HUES64 (cell line): ENCODE measurements around the gene INF2.
"Not testable (repeated sequence)": the region's sequence is repeated elsewhere in the genome, so short reads cannot be mapped to it uniquely, and the experiment has no call there.

Source experiments
- H3K27ac ChIP-seq: 2 replicates; pipeline ENCODE4 v1.7.0; 2013; ENCODE audit warnings: low read depth, low read length, inconsistent platforms
- H3K27me3 ChIP-seq: 2 replicates; pipeline ENCODE4 v1.6.1; 2013; ENCODE audit warnings: mild to moderate bottlenecking, low read length; ENCODE audit not compliant: insufficient read depth
- H3K36me3 ChIP-seq: 2 replicates; pipeline ENCODE4 v1.6.1; 2013; ENCODE audit warnings: mild to moderate bottlenecking, low read length; ENCODE audit not compliant: insufficient read depth
- H3K4me1 ChIP-seq: 2 replicates; pipeline ENCODE4 v1.6.1; 2013; ENCODE audit warnings: mild to moderate bottlenecking, low read length, moderate library complexity; ENCODE audit not compliant: insufficient read depth
- H3K4me3 ChIP-seq: 2 replicates; pipeline ENCODE4 v1.5.1; 2013; ENCODE audit warnings: mild to moderate bottlenecking, low read length, moderate library complexity
- H3K9ac ChIP-seq: 2 replicates; pipeline ENCODE4 v1.6.1; 2013; ENCODE audit warnings: mild to moderate bottlenecking, low read depth, low read length
- H3K9me3 ChIP-seq: 2 replicates; pipeline ENCODE4 v1.6.1; 2013; ENCODE audit warnings: low read depth, low read length; ENCODE audit not compliant: insufficient read depth
- WGBS: fragments of 150-250, 120-280 bp; methylation state at CpG from one replicate; pipeline ENCODE4 v1.1.7; 2013; ENCODE audit warnings: missing lambda C conversion rate; 5-methylcytosine and 5-hydroxymethylcytosine counted together

The INF2 gene

DNA sequence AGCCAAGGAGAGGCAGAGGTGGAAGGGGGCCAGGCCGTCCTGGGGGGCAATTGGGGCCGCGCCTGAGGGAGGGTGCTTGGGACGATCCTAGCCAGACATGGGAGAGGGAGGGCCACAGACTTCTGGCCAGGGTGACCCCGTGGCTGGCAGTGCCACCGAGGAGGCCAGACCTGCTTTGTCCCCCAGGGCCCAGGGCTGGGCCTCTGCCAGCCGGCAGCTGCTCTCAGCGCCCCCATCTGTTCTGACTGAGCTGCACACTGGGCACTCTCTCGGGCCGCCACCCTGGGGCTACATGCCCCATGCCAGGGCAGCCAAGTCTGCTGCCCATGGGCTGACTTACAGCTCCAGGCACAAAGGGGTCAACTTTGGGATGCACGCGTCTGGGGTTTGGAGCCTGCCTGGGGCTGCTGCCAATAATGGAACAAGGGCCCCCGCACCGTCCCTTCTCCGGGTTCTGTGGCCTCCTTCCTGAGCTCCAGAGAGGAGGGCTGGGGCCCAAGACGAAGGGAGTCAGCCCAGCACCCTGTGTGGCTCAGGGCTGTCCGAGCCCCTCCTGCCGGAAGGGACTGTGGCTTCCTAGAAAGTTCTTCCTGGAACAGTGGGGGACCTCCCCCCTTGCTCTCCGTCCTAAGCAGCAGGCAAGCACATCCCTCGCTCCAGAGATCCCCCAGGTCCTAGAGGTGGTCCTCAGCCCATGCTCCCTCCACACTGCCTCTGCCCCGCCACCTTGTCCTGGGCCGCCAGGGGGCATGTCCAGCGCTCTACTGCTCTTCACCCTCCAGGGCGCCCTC, 35.8 kb downstream of the INF2 start:
- H3K36me3 ChIP-seq: no peaks in the 10 kb centered on the region
- H3K27me3 ChIP-seq: no peaks in the 10 kb centered on the region; the same call in 1 of the 2 replicates
- no peak overlapping the region for H3K27ac ChIP-seq
- H3K9ac ChIP-seq: no peak overlapping the region
- H3K4me1 ChIP-seq: peaks cover 6% of the 10 kb centered on the region; the same call in 1 of the 2 replicates
- peak overlapping the region; percentile 68 for H3K4me3 ChIP-seq
- WGBS: 19% methylated on average over 24 of the region's 24 CpGs
- no peaks in the 10 kb centered on the region for H3K9me3 ChIP-seq

DNA sequence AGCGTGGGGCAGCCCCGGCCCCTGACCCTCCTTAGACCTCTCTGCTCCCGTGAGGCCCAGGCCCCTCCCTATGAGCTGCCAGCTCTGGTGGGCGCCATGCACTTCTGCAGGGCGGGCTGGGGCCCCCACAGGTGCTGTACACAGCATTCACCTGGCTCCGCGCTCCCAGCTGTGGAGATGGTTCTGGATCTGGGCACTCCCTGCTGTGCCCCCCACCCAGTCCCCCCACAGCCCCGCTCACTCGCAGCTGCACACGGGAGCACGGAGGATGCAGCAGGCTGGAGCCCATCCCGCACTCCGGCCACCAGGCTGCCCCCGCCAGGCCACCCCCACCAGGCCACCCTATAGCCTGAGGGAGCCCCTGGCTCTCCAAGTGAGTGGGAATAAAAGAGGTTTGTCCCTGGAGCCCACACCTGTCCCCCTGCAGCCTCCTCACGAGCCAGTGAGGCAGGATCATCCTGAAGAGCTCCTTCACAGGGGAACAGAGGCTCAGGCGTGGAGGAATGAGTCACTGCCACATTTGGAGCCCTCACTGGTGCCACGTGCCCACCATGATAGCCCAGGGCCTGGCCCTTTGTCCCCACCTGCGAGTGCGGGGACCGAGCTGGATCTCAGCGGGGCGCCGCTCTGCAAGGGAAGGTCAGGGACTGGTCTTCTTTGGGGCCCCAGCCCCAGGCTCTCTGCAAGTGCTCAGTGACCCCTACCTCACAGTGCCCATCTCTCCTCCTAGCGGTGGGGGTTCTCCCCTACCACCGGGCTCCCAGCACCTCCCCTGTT, 36.5 kb downstream of the INF2 start:
- no peaks in the 10 kb centered on the region for H3K9me3 ChIP-seq
- H3K36me3 ChIP-seq: no peaks in the 10 kb centered on the region
- H3K9ac ChIP-seq: no peak overlapping the region
- no peak overlapping the region for H3K4me3 ChIP-seq
- no peaks in the 10 kb centered on the region; the same call in 1 of the 2 replicates for H3K27me3 ChIP-seq
- WGBS: 82% methylated on average over 25 of the region's 25 CpGs
- H3K27ac ChIP-seq: no peak overlapping the region
- peaks cover 6% of the 10 kb centered on the region; the same call in 1 of the 2 replicates for H3K4me1 ChIP-seq

DNA sequence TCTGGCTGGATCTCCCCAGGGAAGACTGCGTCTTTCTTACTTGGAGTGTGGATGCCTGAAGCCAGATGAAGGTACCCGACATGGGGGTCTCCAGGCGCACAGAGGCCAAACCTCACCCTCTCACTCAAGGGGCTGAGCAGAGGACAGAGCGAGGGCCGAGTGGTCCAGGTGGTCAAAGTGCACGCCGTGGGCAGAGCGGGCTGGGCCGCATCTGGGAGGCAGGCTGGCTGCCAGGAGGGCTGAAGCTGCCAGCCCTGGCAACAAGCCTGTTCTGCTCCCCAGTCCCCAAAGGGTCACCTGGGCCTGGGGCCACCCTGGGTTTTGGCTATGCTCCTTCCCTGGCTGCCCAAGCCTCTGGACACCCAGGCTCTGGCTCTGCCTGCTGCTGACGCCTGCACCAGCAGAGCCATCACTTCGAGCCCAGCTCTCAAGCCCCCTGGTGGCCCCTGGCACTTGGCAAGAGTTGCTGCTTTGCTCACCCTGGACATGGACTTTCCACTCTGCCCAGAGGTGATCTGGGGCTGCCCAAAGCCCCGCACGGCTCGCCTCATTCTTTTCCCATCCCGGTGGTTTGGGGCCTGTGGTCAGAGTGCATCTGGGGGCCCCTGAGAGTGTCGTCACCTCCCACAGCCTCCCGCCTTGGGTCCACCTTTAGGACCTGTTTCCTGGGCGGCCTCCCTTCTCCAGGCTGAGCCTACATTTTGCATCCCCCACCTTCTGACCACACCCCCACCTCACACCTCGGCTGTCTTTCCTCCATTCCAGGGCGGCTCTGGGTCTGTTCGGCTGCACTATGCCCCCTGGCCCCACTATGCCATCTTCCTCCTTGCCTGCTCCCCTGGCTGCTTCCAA, 37.4 kb downstream of the INF2 start:
- no peak overlapping the region for H3K4me3 ChIP-seq
- no peak overlapping the region for H3K9ac ChIP-seq
- 88% methylated on average over 21 of the region's 21 CpGs for WGBS

DNA sequence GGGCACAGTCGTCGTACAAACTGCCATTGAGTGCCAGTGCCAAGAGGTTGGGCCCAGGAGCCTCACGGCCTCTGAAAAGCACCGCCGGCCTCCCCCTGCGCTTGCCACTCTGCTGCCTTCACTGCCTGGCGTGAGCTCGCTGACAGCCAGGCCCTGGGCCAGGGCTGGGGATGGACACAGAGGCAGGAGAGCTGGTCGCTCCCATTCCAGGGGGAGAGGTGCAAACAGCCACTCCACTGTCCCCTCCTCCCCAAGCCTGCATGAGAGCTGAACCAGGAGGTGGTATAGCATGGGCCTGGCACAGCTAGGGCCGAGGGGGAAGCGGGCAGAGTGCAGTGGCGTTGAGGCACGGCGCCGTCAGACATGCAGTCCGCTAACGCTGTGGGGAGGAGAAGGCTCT, 39.2 kb downstream of the INF2 start:
- 89% methylated on average over 17 of the region's 17 CpGs for WGBS
- no peak overlapping the region for H3K9ac ChIP-seq
- H3K9me3 ChIP-seq: no peaks in the 10 kb centered on the region
- no peaks in the 10 kb centered on the region for H3K36me3 ChIP-seq
- H3K4me1 ChIP-seq: peaks cover 6% of the 10 kb centered on the region; the same call in 1 of the 2 replicates
- H3K27me3 ChIP-seq: no peaks in the 10 kb centered on the region
- no peak overlapping the region for H3K27ac ChIP-seq
- no peak overlapping the region for H3K4me3 ChIP-seq

More for the DNA sequence above, 37.4 kb downstream of the INF2 start:
- H3K36me3 ChIP-seq: no peaks in the 10 kb centered on the region
- H3K9me3 ChIP-seq: no peaks in the 10 kb centered on the region
- H3K4me1 ChIP-seq: peaks cover 6% of the 10 kb centered on the region; the same call in 1 of the 2 replicates
- H3K27ac ChIP-seq: no peak overlapping the region
- H3K27me3 ChIP-seq: no peaks in the 10 kb centered on the region; the same call in 1 of the 2 replicates

- H3K4me3 ChIP-seq, H3K36me3 ChIP-seq, H3K9ac ChIP-seq, H3K27ac ChIP-seq, H3K4me1 ChIP-seq, H3K27me3 ChIP-seq, H3K9me3 ChIP-seq: not testable (repeated sequence)
- 87% methylated on average over 20 of the region's 73 CpGs for WGBS
Measured at GRCh38 chr14:104729176-104729834, 39.9 kb downstream of the INF2 start.

- Histone ChIP-seq H3K4me1 (peaks cover 4% of the 10 kb centered on the region; the same call in 1 of the 2 replicates), H3K27me3 (no peaks in the 10 kb centered on the region), H3K9ac (no peak overlapping the region), H3K9me3 (no peaks in the 10 kb centered on the region), H3K4me3 (no peak overlapping the region), H3K27ac (no peak overlapping the region), H3K36me3 (no peaks in the 10 kb centered on the region)
- WGBS: 87% methylated on average over 10 of the region's 16 CpGs
Measured at GRCh38 chr14:104729835-104730181, 40.4 kb downstream of the INF2 start.

DNA sequence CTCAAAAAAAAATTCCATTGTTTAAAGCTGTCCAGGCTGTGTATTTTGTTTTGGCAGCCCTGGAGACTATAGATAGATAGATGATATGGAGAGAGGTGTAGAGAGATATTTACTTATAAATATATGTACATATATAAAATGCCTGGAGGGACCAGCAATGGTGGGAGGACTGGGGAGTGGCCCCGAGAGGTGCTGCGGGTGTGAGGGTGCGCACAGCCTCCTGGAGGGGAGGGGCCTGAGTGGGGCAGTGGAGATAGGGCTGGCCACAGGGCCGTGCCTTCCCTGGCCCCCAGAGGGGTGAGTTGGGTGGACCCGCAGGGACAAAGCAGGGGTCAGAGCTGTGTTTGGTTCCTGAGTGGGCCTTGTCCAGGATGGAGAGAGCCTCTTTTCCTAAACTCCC, 41.1 kb downstream of the INF2 start:
- H3K4me3 ChIP-seq: no peak overlapping the region
- no peaks in the 10 kb centered on the region for H3K4me1 ChIP-seq
- H3K9me3 ChIP-seq: no peaks in the 10 kb centered on the region
- no peaks in the 10 kb centered on the region for H3K36me3 ChIP-seq
- 81% methylated on average over 5 of the region's 5 CpGs for WGBS
- H3K9ac ChIP-seq: no peak overlapping the region
- H3K27me3 ChIP-seq: no peaks in the 10 kb centered on the region
- no peak overlapping the region for H3K27ac ChIP-seq

DNA sequence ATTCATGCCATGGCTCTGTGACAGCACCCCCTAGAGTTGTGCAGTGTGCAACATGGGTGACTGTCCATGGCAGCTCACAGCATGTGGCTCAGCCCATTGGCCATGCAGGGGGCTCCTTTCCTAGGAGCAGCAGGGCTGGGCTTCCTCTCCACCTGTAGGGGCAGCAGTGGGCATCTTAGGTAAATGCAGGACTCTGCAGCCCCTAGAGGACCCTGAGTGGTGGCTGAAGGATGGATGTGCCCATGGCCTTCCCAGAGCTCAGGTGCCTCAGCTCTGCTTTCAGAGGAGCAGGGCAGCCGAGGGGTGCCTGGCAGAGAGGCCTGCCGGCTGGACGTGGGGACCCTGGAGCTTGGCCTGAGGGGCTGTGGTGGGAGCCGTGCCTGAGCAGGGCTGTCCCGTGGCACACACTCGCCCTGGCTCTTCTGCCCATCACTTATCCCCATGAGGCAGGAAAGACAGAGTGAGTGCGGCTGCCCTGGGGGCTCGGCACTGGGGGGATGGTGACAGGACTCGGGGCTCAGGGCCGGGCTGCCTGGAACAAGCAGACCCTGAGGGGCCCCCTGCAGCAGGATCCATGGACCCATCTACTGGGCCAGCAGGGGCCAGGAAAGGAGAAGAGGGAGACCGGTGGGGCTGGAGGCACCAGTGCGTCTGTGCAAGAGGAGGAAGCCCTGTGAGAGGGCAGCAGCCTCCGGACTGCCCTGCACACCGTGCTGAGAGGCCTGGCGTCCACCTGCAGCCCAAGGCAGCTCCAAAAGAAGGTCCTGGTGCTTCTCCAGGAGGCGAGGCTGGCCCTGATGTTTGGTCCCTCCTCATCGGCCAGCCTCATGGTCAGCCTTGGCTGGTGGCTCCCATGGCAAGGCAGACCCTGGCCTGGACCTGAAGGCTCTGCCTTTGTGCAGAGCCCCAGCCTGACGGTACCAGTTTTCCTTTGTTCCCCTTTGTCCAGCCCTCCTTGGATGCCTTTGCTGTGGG, 42.2 kb downstream of the INF2 start:
- H3K4me1 ChIP-seq: no peaks in the 10 kb centered on the region
- H3K27ac ChIP-seq: no peak overlapping the region
- H3K27me3 ChIP-seq: no peaks in the 10 kb centered on the region
- no peaks in the 10 kb centered on the region for H3K9me3 ChIP-seq
- H3K9ac ChIP-seq: no peak overlapping the region
- H3K36me3 ChIP-seq: no peaks in the 10 kb centered on the region
- no peak overlapping the region for H3K4me3 ChIP-seq
- 90% methylated on average over 18 of the region's 18 CpGs for WGBS

DNA sequence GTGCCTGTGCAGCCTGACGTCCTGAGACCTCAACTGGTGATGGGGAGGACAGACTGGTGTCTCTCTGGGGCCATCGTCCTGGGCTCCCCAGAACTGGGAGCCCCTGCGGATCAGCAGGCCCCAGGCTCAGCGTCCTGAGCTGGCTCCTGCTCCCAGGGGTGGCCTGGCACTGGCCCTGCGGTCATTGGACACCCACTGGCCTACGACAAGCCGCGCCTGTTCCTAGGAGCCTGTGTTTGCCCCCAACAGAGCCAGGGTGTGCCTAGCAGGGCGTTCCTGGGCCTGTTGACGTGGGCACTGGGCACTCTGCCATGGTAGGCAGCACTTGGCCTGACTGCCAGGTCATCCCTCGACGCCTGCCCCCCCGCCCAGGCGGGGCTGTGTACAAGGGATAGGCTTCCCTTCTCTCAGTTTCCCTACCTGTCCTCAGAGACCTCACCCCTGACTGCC, 43.0 kb downstream of the INF2 start:
- Histone ChIP-seq H3K9me3 (no peaks in the 10 kb centered on the region), H3K4me3 (no peak overlapping the region), H3K27ac (no peak overlapping the region), H3K9ac (no peak overlapping the region), H3K27me3 (no peaks in the 10 kb centered on the region), H3K4me1 (no peaks in the 10 kb centered on the region), H3K36me3 (no peaks in the 10 kb centered on the region)
- 83% methylated on average over 14 of the region's 14 CpGs for WGBS
